Large intestine (tissue), 3 donors: ENCODE results near the gene UPK3BL2. TPM values are rescaled to one million over a fixed set of nuclear protein-coding genes. Genes with fewer than 3 reads are reported as not detected.
"Not testable (repeated sequence)": the region's sequence is repeated elsewhere in the genome, so short reads cannot be mapped to it uniquely, and the experiment has no call there.

ENCODE experiments used
- DNase-seq, 2 donors: peaks; one replicate each; pipeline versions ENCODE4 v3.0.0 to v3.0.0-alpha.2; 2013
- H3K27ac ChIP-seq: one replicate; pipeline ENCODE4 v1.5.1; 2013; ENCODE audit warnings: low read length
- H3K27me3 ChIP-seq: 2 replicates; pipeline ENCODE4 v1.6.1; 2013; ENCODE audit warnings: low read length; ENCODE audit not compliant: control insufficient read depth, insufficient read depth
- H3K36me3 ChIP-seq: 2 replicates; pipeline ENCODE4 v1.6.1; 2013; ENCODE audit warnings: low read length; ENCODE audit not compliant: control insufficient read depth, insufficient read depth
- H3K4me1 ChIP-seq: one replicate; pipeline ENCODE4 v1.6.1; 2013; ENCODE audit warnings: low read length; ENCODE audit not compliant: control insufficient read depth, insufficient read depth
- H3K4me3 ChIP-seq: one replicate; pipeline ENCODE4 v1.5.1; 2013; ENCODE audit warnings: low read length
- H3K9me3 ChIP-seq: one replicate; pipeline ENCODE4 v1.6.1; 2013; ENCODE audit warnings: mild to moderate bottlenecking, low read depth, low read length, moderate library complexity; ENCODE audit not compliant: control insufficient read depth
- WGBS: methylation state at CpG from one replicate; pipeline ENCODE4 v1.1.5; 2013; ENCODE audit warnings: low lambda C conversion rate; ENCODE audit not compliant: insufficient coverage; 5-methylcytosine and 5-hydroxymethylcytosine counted together
- polyA plus RNA-seq: library from polyadenylated mRNA; unstranded; fragments of 120-200 nt; gene quantifications from one replicate; pipeline ENCODE4 v1.2.1, GENCODE V29; 2013

The UPK3BL2 gene
- polyA plus RNA-seq, 1 donor = 17.0 TPM

DNA sequence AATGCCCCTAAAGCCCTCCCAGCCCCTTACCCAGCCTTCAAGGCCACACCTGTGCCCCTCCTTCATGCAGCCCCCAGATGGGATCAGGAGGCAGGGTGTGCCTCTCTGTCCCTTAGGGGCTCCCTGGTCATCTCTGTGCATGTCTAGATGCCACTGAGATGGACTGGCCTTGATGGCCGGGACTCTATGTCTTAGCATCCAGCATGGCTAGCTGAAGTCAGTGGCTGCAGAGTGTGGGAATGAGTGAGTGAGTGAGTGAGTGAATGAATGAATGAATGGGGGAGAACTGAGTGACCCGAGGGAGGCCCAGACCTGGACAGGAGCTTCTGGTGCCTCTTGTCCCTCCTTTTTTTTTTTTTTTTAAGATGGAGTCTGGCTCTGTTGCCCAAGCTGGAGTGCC, 11.4 kb downstream of the UPK3BL2 start:
- H3K27ac ChIP-seq, H3K4me3 ChIP-seq, H3K27me3 ChIP-seq, H3K4me1 ChIP-seq, H3K36me3 ChIP-seq, DNase-seq, H3K9me3 ChIP-seq: not testable (repeated sequence)
- no CpG with 5 or more reads among the region's 2 CpGs for WGBS

DNA sequence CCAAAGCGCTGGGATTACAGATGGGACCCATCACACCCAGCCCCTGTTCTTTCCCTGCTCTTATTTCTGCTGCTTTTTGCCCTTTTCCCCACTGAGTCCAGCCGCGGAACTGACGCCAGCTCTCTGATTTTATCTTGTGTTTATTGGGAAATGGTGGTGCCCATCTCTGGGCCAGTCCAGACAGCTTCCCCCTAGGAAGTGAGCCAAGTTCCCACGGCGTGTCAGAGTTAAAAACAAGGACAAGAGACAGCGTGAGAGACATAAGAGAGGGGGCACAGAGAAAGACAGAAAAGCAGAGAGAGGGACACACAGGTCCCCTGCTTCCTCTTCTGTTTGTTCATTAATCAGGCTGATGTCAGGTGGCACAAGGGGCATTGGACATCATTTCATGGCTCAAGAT, 11.9 kb downstream of the UPK3BL2 start:
- WGBS = no CpG with 5 or more reads among the region's 7 CpGs

DNA sequence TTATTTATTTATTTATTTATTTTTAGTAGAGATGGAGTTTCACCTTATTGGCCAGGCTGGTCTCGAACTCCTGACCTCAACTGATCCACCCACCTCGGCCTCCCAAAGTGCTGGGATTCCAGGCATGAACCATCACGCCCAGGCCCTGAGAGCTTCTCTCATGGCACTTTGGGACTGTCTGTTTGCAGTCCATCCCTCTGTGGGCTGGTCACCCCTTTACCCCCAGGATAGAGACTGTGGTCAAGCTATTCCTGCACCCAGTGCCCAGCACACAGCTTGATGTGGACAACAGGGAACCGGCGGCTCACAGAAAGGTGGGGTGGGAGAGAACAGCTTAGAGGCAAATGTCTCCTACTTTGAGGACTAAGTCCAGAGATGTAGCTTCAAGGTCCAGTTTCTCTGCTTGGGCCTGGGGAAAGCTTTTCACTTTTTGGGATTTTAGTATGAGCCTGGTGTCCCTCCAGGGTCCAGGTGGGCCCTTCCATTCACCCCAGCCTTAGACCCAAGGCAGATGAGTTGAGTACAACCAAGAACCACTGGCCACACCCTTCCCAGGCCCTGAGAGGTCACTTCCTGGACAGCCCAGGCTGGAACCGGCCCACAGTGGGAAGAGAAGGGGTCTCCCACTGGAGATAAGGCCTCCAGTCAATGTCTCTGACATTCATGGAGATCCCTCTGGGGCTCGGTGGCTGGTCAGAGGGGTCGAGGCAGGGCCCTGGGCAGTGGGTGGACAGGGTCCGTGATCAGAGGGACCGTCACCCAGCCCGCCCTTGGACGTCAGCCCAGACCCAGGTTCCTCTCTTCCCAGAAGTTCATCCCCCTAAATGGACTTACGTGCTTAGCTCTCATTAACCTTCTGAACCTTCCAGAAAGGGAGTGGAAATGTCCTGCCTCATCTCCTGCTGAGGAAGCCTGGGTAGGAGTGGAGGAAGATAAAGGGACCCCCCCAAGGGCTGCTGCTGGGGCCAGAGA, 15.4 kb downstream of the UPK3BL2 start:
- H3K4me1 ChIP-seq, H3K36me3 ChIP-seq, DNase-seq, H3K27me3 ChIP-seq, H3K9me3 ChIP-seq, H3K27ac ChIP-seq, H3K4me3 ChIP-seq: not testable (repeated sequence)
- no CpG with 5 or more reads among the region's 13 CpGs for WGBS

More for the DNA sequence above, 11.9 kb downstream of the UPK3BL2 start:
- DNase-seq, H3K4me3 ChIP-seq, H3K27me3 ChIP-seq, H3K9me3 ChIP-seq, H3K27ac ChIP-seq, H3K4me1 ChIP-seq, H3K36me3 ChIP-seq: not testable (repeated sequence)

DNA sequence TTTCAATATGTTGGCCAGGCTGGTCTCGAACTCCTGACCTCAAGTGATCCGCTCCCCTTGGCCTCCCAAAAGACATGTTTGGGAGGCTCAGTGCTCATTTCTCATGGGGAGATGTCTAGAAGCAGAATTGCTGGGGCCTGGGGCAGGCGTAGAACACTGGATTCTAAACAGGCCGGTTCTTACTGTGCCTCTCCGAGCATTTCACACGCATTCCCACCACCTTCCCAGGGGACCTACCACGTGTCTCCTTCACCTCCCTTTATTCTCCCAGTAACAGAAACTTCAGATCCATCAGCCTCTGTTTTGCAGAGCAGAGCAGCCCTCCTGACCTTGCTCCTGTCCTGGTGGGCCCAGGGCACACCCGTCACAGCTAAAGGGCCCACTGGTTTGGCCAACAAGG, 16.3 kb downstream of the UPK3BL2 start:
- DNase-seq, H3K36me3 ChIP-seq, H3K27ac ChIP-seq, H3K27me3 ChIP-seq, H3K9me3 ChIP-seq, H3K4me1 ChIP-seq, H3K4me3 ChIP-seq: not testable (repeated sequence)
- WGBS = no CpG with 5 or more reads among the region's 8 CpGs

DNA sequence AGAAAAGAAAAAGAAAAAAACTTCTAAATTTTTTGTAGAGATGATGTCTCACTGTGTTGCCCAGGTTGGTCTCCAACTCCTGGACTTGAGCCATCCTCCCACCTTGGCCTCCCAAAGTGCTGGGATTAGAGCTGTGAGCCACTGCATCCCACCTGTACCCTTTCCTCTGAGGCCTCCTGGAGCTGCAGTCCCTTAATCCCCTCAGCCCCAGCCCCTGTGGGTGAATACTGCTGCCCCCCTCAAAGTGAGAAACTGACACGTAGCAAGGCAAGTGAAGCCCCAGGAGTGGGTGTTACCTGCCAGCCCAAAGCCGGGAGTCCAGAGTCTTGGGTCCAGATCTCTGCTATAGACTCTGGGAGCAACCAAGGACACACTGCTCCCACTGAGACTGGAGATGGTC, 18.7 kb downstream of the UPK3BL2 start:
- not testable (repeated sequence) for H3K27ac ChIP-seq, H3K27me3 ChIP-seq, DNase-seq, H3K4me3 ChIP-seq, H3K9me3 ChIP-seq, H3K4me1 ChIP-seq, H3K36me3 ChIP-seq
- no CpG with 5 or more reads among the region's 2 CpGs for WGBS

DNA sequence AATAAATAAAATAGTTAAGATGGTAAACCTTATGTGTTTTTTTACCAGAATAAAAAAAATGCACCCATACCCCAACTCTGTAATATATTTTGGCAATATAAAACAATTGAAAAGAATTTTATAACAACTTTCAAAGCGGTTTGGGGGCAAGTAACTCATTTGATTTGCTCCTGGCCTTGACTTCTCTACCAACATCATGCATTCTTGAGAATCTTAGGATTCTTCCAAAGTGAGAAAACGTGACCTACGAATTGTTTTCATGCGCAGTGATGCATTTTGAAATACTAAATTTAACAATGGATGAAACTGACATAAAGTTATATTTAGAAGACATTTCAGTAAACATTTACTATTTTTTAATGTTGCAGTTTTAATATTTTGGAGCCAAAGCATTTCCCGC, 22.7 kb downstream of the UPK3BL2 start:
- not testable (repeated sequence) for DNase-seq, H3K9me3 ChIP-seq, H3K36me3 ChIP-seq, H3K27ac ChIP-seq, H3K4me1 ChIP-seq, H3K27me3 ChIP-seq, H3K4me3 ChIP-seq
- no CpG with 5 or more reads among the region's 5 CpGs for WGBS

DNA sequence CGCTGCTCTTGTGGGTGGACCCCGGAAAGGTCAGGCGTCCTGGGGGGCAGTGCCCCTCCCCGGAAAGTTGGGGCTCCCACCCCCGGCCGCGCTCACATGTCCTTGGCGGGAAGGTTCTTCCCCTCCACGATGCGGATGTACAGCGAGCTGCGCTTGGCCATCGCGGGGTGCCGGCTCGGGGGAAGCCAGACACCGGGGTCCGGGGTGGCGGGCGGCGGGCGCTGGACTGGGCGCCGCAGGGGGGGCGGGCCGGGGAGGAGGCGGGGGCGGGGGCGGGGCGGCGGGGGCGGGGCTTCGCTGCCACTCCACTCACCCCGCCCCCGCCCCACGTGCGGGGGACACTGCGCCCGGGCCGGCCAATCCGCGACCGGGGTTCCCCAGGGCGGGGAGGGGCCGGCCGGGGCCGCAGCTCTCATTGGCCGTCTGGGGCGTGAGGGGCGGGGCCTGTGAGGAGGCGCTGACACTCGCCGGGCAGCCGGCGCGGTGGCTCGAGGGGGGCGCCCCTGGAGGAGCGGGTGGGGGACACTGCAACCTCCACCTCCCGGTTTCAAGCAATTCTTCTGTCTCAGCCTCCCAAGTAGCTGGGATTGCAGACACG, 25.8 kb downstream of the UPK3BL2 start, which contains the start of gene RASA4B:
Gene RASA4B, minus strand, starts transcription at position 228 of the 598 bp plus-strand sequence. Its CDS starts 67 bp downstream, at position 161.
- H3K4me3 ChIP-seq, H3K9me3 ChIP-seq, H3K27me3 ChIP-seq, H3K27ac ChIP-seq, H3K4me1 ChIP-seq, H3K36me3 ChIP-seq: not testable (repeated sequence)
- peak in 1 of 2 donors; percentile 0 for DNase-seq
- no CpG with 5 or more reads among the region's 61 CpGs for WGBS

DNA sequence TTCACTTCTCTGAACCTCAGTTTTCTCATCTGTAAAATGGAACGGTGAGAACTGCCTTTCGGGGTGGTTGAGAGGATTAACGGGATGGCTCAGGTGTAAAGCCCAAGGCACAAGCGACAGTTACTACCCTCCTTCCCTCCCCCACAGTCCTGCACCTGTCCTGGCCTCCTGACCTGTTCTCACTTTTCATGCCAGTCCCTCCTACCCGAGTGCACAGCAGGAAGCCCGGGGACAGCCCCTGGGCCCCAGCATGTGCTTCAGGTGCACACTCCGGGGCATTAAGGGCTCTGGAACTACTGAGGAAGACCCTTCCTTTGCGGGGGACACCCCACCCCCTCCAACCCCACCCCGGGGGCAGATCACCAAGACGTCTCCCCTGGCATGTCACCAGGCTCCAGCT, 26.5 kb downstream of the UPK3BL2 start:
- not testable (repeated sequence) for DNase-seq, H3K4me3 ChIP-seq, H3K36me3 ChIP-seq, H3K27me3 ChIP-seq, H3K4me1 ChIP-seq, H3K27ac ChIP-seq, H3K9me3 ChIP-seq
- no CpG with 5 or more reads among the region's 10 CpGs for WGBS

DNA sequence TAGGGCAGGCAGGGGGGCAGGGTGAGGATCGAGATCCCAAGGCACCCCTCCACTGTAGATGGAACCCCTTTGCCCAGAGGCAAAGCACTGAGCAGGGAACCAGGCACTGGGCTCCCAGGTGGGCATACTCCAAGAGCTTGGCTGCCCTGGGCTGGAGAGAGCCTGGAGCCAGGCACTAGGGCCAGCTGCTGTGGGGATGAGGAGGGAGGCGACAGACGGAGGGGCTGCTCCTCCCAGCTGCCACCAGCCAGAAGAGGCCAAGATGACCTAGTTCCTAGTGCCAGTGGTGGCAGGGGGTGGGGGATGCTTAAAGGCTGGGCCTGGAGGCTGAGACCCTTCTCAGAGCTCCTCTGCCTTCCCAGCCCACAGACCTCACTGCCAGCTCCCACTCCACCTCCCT, 27.6 kb downstream of the UPK3BL2 start:
- not testable (repeated sequence) for H3K4me1 ChIP-seq, H3K27me3 ChIP-seq, H3K9me3 ChIP-seq, H3K27ac ChIP-seq, DNase-seq, H3K36me3 ChIP-seq, H3K4me3 ChIP-seq
- WGBS = no CpG with 5 or more reads among the region's 3 CpGs

DNA sequence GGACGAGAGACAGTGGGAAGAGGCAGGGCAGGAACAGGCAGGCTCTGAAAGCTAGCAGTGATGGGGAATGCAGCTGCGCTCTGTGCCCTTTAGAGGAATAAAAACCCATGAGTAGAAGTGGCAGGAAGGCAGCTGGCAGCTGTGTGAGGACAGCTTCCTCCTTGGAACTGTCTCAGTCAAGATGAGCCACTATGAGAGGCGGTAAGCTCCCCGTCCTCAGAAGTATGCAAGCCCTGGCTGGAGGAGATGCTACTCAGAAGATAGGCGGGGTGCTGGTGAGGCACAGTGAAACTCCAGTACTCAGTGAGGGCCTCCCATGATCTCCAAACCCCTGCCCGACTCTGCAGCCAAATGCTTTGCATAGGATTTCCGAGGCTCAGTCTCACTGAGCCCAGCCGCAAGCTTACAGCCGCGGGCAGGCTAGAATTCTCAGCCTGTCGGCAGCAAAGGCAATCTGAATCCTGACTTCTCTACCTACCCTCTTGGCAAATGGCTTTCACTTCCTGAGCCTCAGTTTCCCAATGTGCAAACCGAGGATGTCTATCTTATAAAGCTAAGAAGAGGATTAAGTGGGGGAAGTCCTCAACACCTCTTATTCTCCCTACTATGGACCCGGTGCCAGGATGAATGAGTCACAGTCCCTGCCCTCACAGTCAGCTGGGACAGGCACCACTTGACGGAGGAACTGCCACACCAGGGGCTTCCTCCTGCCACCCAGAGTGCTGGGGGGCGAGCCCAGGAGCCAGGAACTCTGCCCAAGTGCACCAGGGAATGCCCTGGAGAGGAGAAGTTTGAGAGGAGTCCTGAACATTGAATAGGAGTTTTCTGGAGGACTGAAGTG, 28.4 kb downstream of the UPK3BL2 start:
- not testable (repeated sequence) for H3K4me3 ChIP-seq, H3K27ac ChIP-seq, H3K4me1 ChIP-seq, H3K9me3 ChIP-seq, H3K36me3 ChIP-seq, DNase-seq, H3K27me3 ChIP-seq
- no CpG with 5 or more reads among the region's 15 CpGs for WGBS
